Measurements from ENCODE around the gene SSBP1. TPM values are rescaled to one million over a fixed set of nuclear protein-coding genes. Genes with fewer than 3 reads are reported as not detected.

The SSBP1 gene
- total RNA-seq, 2 experiments from 2014 or later = 177 to 178 TPM

- Histone ChIP-seq H3K4me2 (ENCODE audit: low read length) (no peak overlapping the region), H3K79me2 (ENCODE audit: insufficient read depth, low read depth, low read length) (no peaks in the 10 kb centered on the region), H3K27ac (ENCODE audit: low read depth, low read length, poor library complexity, severe bottlenecking) (no peak overlapping the region), H3K9me3 (ENCODE audit: low read length) (no peaks in the 10 kb centered on the region), H3K4me1 (ENCODE audit: insufficient read depth, low read length, poor library complexity, severe bottlenecking) (peaks cover 9% of the 10 kb centered on the region), H3K9me2 (ENCODE audit: insufficient read depth, low read length) (no peaks in the 10 kb centered on the region), H3K4me3 (ENCODE audit: low read depth, low read length, poor library complexity, severe bottlenecking) (no peak overlapping the region), H3K36me3 (ENCODE audit: insufficient read depth, low read length) (no peaks in the 10 kb centered on the region), H4K20me1 (ENCODE audit: insufficient read depth, low read length) (no peaks in the 10 kb centered on the region), H2AFZ (ENCODE audit: low read length) (no peak overlapping the region)
- POLR2A ChIA-PET = interaction anchor here (0.6 to 1.7 kb wide), 6 partner anchors 13 to 50 kb away, joined by 3 to 4 read pairs (median 3); no protein-coding TSS in a partner anchor
- TF ChIP-seq CTCF (conservative IDR thresholded peaks at IDR 0.05; ENCODE audit: low read length) (no peak), EZH2phosphoT487 (IDR thresholded peaks at IDR 0.05; ENCODE audit: borderline replicate concordance, low read depth, low read length) (no peak)
- CTCF ChIA-PET (ENCODE audit: unreplicated experiment) = interaction anchor here (1.1 kb wide), 1 partner anchor 12 kb away, joined by 9 read pairs; no protein-coding TSS in a partner anchor
- intact Hi-C loops (cut with micrococcal nuclease; ENCODE audit: unreplicated experiment) = loop anchor here (1.0 kb wide), 1 partner anchor 35 kb away; the partner anchor contains the start of gene SSBP1
- no TSS peak for BruUV-seq (replicated peaks)
- DNase-seq (ENCODE audit: low spot score) = no peak
Measured at GRCh38 chr7:141702892-141703291, 35.3 kb upstream of the SSBP1 start.

- no peak overlapping the region for H2AFZ ChIP-seq (ENCODE audit: low read length)
- H3K4me2 ChIP-seq (ENCODE audit: low read length) = no peak overlapping the region
- ChIA-PET CTCF (ENCODE audit: unreplicated experiment) (no interaction called here), POLR2A (interaction anchor here (1.0 kb wide), 1 partner anchor 19 kb away, joined by 4 read pairs; no protein-coding TSS in a partner anchor)
- no peaks in the 10 kb centered on the region for H4K20me1 ChIP-seq (ENCODE audit: insufficient read depth, low read length)
- DNase-seq (ENCODE audit: low spot score) = no peak
- no peaks in the 10 kb centered on the region for H3K36me3 ChIP-seq (ENCODE audit: insufficient read depth, low read length)
- no peak for TF ChIP-seq CTCF (conservative IDR thresholded peaks at IDR 0.05; ENCODE audit: low read length)
- TF ChIP-seq EZH2phosphoT487 (IDR thresholded peaks at IDR 0.05; ENCODE audit: borderline replicate concordance, low read depth, low read length) = no peak
- H3K4me3 ChIP-seq (ENCODE audit: low read depth, low read length, poor library complexity, severe bottlenecking) = no peak overlapping the region
- H3K9me3 ChIP-seq (ENCODE audit: low read length) = no peaks in the 10 kb centered on the region
- H3K4me1 ChIP-seq (ENCODE audit: insufficient read depth, low read length, poor library complexity, severe bottlenecking) = peaks cover 9% of the 10 kb centered on the region
- BruUV-seq (replicated peaks) = no TSS peak
- intact Hi-C loops (cut with micrococcal nuclease; ENCODE audit: unreplicated experiment) = no loop called here
- no peak overlapping the region for H3K27ac ChIP-seq (ENCODE audit: low read depth, low read length, poor library complexity, severe bottlenecking)
- no peaks in the 10 kb centered on the region for H3K79me2 ChIP-seq (ENCODE audit: insufficient read depth, low read depth, low read length)
- no peaks in the 10 kb centered on the region for H3K9me2 ChIP-seq (ENCODE audit: insufficient read depth, low read length)
Measured at GRCh38 chr7:141704112-141704511, 34.0 kb upstream of the SSBP1 start.

DNA sequence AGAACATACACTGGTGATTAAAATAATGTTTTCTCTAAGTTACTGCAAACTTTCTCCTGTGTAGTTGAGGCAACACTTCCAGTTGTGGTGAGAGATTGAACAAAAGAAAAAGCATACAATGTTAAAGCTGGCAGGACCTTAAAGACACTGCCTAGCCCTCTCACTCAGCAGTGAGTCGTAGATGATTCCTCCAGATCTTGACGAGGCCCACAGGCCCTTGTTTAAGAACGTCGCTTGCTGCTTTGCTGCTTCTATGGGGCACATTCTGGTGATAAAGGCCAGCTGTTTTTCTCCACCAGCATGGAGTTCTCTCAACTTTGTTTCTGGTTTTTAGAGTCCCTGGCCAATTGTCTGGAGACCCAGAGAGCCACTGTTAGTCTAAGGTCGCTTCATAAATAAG, 33.4 kb upstream of the SSBP1 start:
- ChIA-PET CTCF (ENCODE audit: unreplicated experiment) (no interaction called here), POLR2A (interaction anchor here (1.0 to 1.5 kb wide), 2 partner anchors 9 to 18 kb away, joined by 3 to 4 read pairs; no protein-coding TSS in a partner anchor)
- BruUV-seq (replicated peaks) = no TSS peak
- Histone ChIP-seq H3K9me3 (ENCODE audit: low read length) (no peaks in the 10 kb centered on the region), H4K20me1 (ENCODE audit: insufficient read depth, low read length) (no peaks in the 10 kb centered on the region), H3K4me1 (ENCODE audit: insufficient read depth, low read length, poor library complexity, severe bottlenecking) (peaks cover 9% of the 10 kb centered on the region), H3K36me3 (ENCODE audit: insufficient read depth, low read length) (no peaks in the 10 kb centered on the region), H3K27ac (ENCODE audit: low read depth, low read length, poor library complexity, severe bottlenecking) (no peak overlapping the region), H3K9me2 (ENCODE audit: insufficient read depth, low read length) (no peaks in the 10 kb centered on the region), H3K4me2 (ENCODE audit: low read length) (no peak overlapping the region), H3K79me2 (ENCODE audit: insufficient read depth, low read depth, low read length) (no peaks in the 10 kb centered on the region), H2AFZ (ENCODE audit: low read length) (no peak overlapping the region), H3K4me3 (ENCODE audit: low read depth, low read length, poor library complexity, severe bottlenecking) (no peak overlapping the region)
- no peak for DNase-seq (ENCODE audit: low spot score)
- intact Hi-C loops (cut with micrococcal nuclease; ENCODE audit: unreplicated experiment) = no loop called here
- TF ChIP-seq CTCF (conservative IDR thresholded peaks at IDR 0.05; ENCODE audit: low read length) (no peak), EZH2phosphoT487 (IDR thresholded peaks at IDR 0.05; ENCODE audit: borderline replicate concordance, low read depth, low read length) (no peak)

All from OCI-LY7 (cell line).